Fibroblast of skin of right quadriceps (primary cell): ENCODE measurements around the gene TFPI2.
A peak's percentile ranks its signal among the peaks of the same experiment; 100 is the strongest.

ENCODE experiments used
- DNase-seq: peaks from one replicate; pipeline ENCODE4 v3.0.0-alpha.2; 2013

The TFPI2 gene

GRCh38 chr7:93906267-93906666 lies 15.7 kb upstream of the TFPI2 start, which contains the start of gene GNGT1:
TSS of gene GNGT1 (plus strand) at chr7:93906567. CDS start at chr7:93906747, 180 bp downstream.
- DNase-seq = no peak

GRCh38 chr7:93902777-93903423 lies 12.3 kb upstream of the TFPI2 start:
- peak; percentile 66 for DNase-seq

GRCh38 chr7:93897680-93898079 lies 7.1 kb upstream of the TFPI2 start:
- no peak for DNase-seq

GRCh38 chr7:93895859-93896600 lies 5.5 kb upstream of the TFPI2 start:
- DNase-seq = no peak

- no peak for DNase-seq
Observed at GRCh38 chr7:93894966-93895640, 4.5 kb upstream of the TFPI2 start.

- DNase-seq = peak; percentile 21
Observed at GRCh38 chr7:93894426-93894825, 3.9 kb upstream of the TFPI2 start.

- DNase-seq = peak; percentile 48
Observed at GRCh38 chr7:93890041-93890463, 501 bp downstream of the TFPI2 start.

GRCh38 chr7:93889261-93889660 lies 1.3 kb downstream of the TFPI2 start:
- DNase-seq = peak; percentile 65

GRCh38 chr7:93884541-93884940 lies 6.0 kb downstream of the TFPI2 start:
- no peak for DNase-seq

- DNase-seq = no peak
Observed at GRCh38 chr7:93883917-93884345, 6.6 kb downstream of the TFPI2 start.

- no peak for DNase-seq
Observed at GRCh38 chr7:93883078-93883916, 7.3 kb downstream of the TFPI2 start.

GRCh38 chr7:93882468-93882867 lies 8.1 kb downstream of the TFPI2 start:
- DNase-seq = peak; percentile 11

- no peak for DNase-seq
Observed at GRCh38 chr7:93879356-93879755, 11.2 kb downstream of the TFPI2 start.

GRCh38 chr7:93877742-93878141 lies 12.8 kb downstream of the TFPI2 start:
- DNase-seq = no peak

- no peak for DNase-seq
Observed at GRCh38 chr7:93873998-93874574, 16.5 kb downstream of the TFPI2 start.

- DNase-seq = no peak
Observed at GRCh38 chr7:93866886-93867285, 23.7 kb downstream of the TFPI2 start.

- DNase-seq = no peak
Observed at GRCh38 chr7:93862651-93863050, 27.9 kb downstream of the TFPI2 start.

GRCh38 chr7:93861325-93861949 lies 29.1 kb downstream of the TFPI2 start:
- no peak for DNase-seq

GRCh38 chr7:93860261-93860660 lies 30.3 kb downstream of the TFPI2 start:
- DNase-seq = no peak

- DNase-seq = no peak
Observed at GRCh38 chr7:93858857-93859256, 31.7 kb downstream of the TFPI2 start.

GRCh38 chr7:93856323-93856722 lies 34.2 kb downstream of the TFPI2 start:
- no peak for DNase-seq

GRCh38 chr7:93855797-93856196 lies 34.8 kb downstream of the TFPI2 start:
- no peak for DNase-seq
